Urothelium cell line (cell line): ENCODE measurements around the gene BCL10.

Experiments used
- DNase-seq: peaks from one replicate; pipeline ENCODE4 v3.0.0; 2011; ENCODE audit warnings: low spot score, mixed read lengths
- FAIRE-seq: peaks from 2 replicates; lab custom pipeline; 2011; peaks lifted over from hg19 to GRCh38; lab: Jason Lieb, UNC

Gene BCL10

GRCh38 chr1:85300140-85300539, 23.7 kb upstream of the BCL10 start:
- FAIRE-seq (no peak), DNase-seq (no peak)

- peak; percentile 85 for DNase-seq
- peak; percentile 94 for FAIRE-seq
Measured at GRCh38 chr1:85297855-85298629, 21.6 kb upstream of the BCL10 start.

- FAIRE-seq, result no peak
- no peak for DNase-seq
Measured at GRCh38 chr1:85297538-85297854, 21.1 kb upstream of the BCL10 start.

- no peak for DNase-seq
- FAIRE-seq, result no peak
Measured at GRCh38 chr1:85296980-85297379, 20.5 kb upstream of the BCL10 start.

GRCh38 chr1:85295654-85296053, 19.2 kb upstream of the BCL10 start:
- DNase-seq (no peak), FAIRE-seq (peak; percentile 62)

- peak; percentile 58 for DNase-seq
- no peak for FAIRE-seq
Measured at GRCh38 chr1:85295006-85295431, 18.6 kb upstream of the BCL10 start.

- DNase-seq, result no peak
- no peak for FAIRE-seq
Measured at GRCh38 chr1:85290826-85291225, 14.4 kb upstream of the BCL10 start.

GRCh38 chr1:85289848-85290335, 13.5 kb upstream of the BCL10 start:
- FAIRE-seq (no peak), DNase-seq (no peak)

- peak; percentile 98 for FAIRE-seq
Measured at GRCh38 chr1:85289207-85289847, 12.9 kb upstream of the BCL10 start.

GRCh38 chr1:85284202-85284601, 7.8 kb upstream of the BCL10 start:
- FAIRE-seq (no peak), DNase-seq (no peak)

More at GRCh38 chr1:85289207-85289847, 12.9 kb upstream of the BCL10 start:
- DNase-seq, result peak; percentile 84

GRCh38 chr1:85283475-85284199, 7.2 kb upstream of the BCL10 start:
- DNase-seq, result no peak
- FAIRE-seq, result no peak

GRCh38 chr1:85282424-85282823, 6.0 kb upstream of the BCL10 start:
- no peak for FAIRE-seq
- DNase-seq, result no peak

GRCh38 chr1:85280636-85281035, 4.2 kb upstream of the BCL10 start:
- no peak for DNase-seq
- FAIRE-seq, result no peak

- FAIRE-seq, result no peak
- no peak for DNase-seq
Measured at GRCh38 chr1:85279458-85280080, 3.1 kb upstream of the BCL10 start.

GRCh38 chr1:85278853-85279314, 2.5 kb upstream of the BCL10 start:
- DNase-seq (peak; percentile 74), FAIRE-seq (no peak)

- FAIRE-seq (no peak), DNase-seq (no peak)
Measured at GRCh38 chr1:85277802-85278201, 1.4 kb upstream of the BCL10 start.

GRCh38 chr1:85276978-85277639, 677 bp upstream of the BCL10 start:
- FAIRE-seq (no peak), DNase-seq (no peak)

- FAIRE-seq (no peak), DNase-seq (no peak)
Measured at GRCh38 chr1:85275701-85276214, 674 bp downstream of the BCL10 start.

GRCh38 chr1:85274969-85275453, 1.4 kb downstream of the BCL10 start:
- no peak for FAIRE-seq
- DNase-seq, result no peak

- DNase-seq, result no peak
- FAIRE-seq, result no peak
Measured at GRCh38 chr1:85273397-85273796, 3.0 kb downstream of the BCL10 start.
